Body of pancreas (tissue), 4 donors: ENCODE data around the gene CACNA2D4.
A peak's percentile ranks its signal among the peaks of the same experiment; 100 is the strongest.

Source experiments
- CTCF ChIP-seq, 7 experiments: fragments of 450-650 bp in 4 of 7; fragments of 200-600 bp in 3 of 7; sonication (generic) in 3 of 7; IDR thresholded peaks; one replicate each; pipeline ENCODE4 v1.5.1; 2016 to 2019; ENCODE audit warnings: antibody characterized with exemption in 7 of 7
- POLR2A ChIP-seq, 3 donors: fragments of 450-650 bp; IDR thresholded peaks; one replicate each; pipeline ENCODE4 v1.6.1; 2016; ENCODE audit warnings: antibody characterized with exemption in 3 of 3, mild to moderate bottlenecking in 2 of 3

DNA sequence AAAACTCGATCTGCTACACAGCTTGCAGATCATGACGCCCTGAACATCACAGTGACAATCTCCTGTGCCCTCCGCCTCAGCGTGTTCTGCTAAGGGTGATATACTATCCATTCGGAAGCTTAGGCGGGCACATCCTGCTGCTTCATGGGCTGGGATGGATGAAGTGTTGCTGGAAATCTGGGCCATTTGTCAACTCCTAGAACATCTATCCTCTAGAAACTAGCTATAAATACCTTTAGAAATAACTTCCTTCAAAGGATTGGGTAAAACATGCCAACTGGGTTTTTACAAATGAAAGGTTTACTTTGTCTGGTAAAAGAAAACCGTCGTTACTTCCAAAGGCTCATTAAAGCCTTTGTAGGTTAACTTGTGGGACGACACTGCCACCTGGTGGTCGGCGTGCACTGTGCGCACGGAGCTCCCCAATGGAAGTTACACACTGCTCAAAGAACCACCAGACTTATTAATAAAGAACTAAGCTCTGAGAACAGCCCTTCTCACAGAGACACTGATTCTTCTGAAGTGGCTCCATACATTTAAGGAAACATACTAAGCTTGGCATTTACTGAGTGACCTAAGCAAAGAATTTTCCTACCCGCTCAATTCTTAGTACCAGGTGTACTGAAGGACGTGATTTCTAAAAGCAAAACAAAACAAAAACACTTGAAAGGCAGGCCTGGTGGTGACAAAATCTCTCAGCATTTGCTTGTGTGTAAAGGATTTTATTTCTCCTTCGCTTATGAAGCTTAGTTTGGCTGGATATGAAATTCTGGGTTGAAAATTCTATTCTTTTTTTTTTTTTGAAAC, 21.6 kb upstream of the CACNA2D4 start:
- peak; percentile 88 to 99 (median 93) for TF ChIP-seq CTCF (IDR thresholded peaks at IDR 0.05)
- TF ChIP-seq POLR2A (IDR thresholded peaks at IDR 0.05): no peak
